NCI-H446 (cell line): ENCODE data around the gene FGF18.

Source experiments
- DNase-seq, 2 experiments: peaks; one replicate each; lab custom pipeline; 2025; lab: John Stamatoyannopoulos, UW

The FGF18 gene

GRCh38 chr5:171441246-171441791, 21.9 kb downstream of the FGF18 start:
- DNase-seq: no peak

GRCh38 chr5:171442287-171443042, 23.0 kb downstream of the FGF18 start:
- no peak for DNase-seq

GRCh38 chr5:171444582-171444981, 25.1 kb downstream of the FGF18 start:
- DNase-seq: no peak

- DNase-seq: no peak
These were observed 26.4 kb downstream of the FGF18 start for GRCh38 chr5:171445644-171446516.

GRCh38 chr5:171447226-171447625, 27.8 kb downstream of the FGF18 start:
- DNase-seq: no peak

- no peak for DNase-seq
These were observed 30.0 kb downstream of the FGF18 start for GRCh38 chr5:171449426-171449825.

GRCh38 chr5:171450423-171451331, 31.2 kb downstream of the FGF18 start:
- no peak for DNase-seq

GRCh38 chr5:171451421-171451820, 32.0 kb downstream of the FGF18 start:
- DNase-seq: no peak

- no peak for DNase-seq
These were observed 33.7 kb downstream of the FGF18 start for GRCh38 chr5:171453056-171453725.

- DNase-seq: no peak
These were observed 34.5 kb downstream of the FGF18 start for GRCh38 chr5:171453988-171454387.

- no peak for DNase-seq
These were observed 35.1 kb downstream of the FGF18 start for GRCh38 chr5:171454549-171454948.

- no peak for DNase-seq
These were observed 36.1 kb downstream of the FGF18 start for GRCh38 chr5:171455522-171455921.

- DNase-seq: no peak
These were observed 37.9 kb downstream of the FGF18 start for GRCh38 chr5:171457208-171457981.

GRCh38 chr5:171459839-171460238, 40.4 kb downstream of the FGF18 start:
- DNase-seq: no peak

- no peak for DNase-seq
These were observed 42.9 kb downstream of the FGF18 start for GRCh38 chr5:171462136-171462927.

GRCh38 chr5:171462928-171463861, 43.7 kb downstream of the FGF18 start:
- no peak for DNase-seq

- no peak for DNase-seq
These were observed 44.4 kb downstream of the FGF18 start for GRCh38 chr5:171463862-171464229.

GRCh38 chr5:171464829-171465228, 45.4 kb downstream of the FGF18 start:
- no peak for DNase-seq

GRCh38 chr5:171467107-171467506, 47.7 kb downstream of the FGF18 start:
- no peak for DNase-seq
